H9 (cell line): ENCODE data around the gene C2orf92. TPM values are rescaled to one million over a fixed set of nuclear protein-coding genes. Genes with fewer than 3 reads are reported as not detected.

Source experiments
- DNase-seq: peaks from one replicate; pipeline ENCODE4 v3.0.0-alpha.2; 2017
- H2AFZ ChIP-seq: one replicate; pipeline ENCODE4 v1.6.1; 2013; ENCODE audit warnings: mild to moderate bottlenecking, low read length, control low read depth, moderate library complexity
- H2AK5ac ChIP-seq: 2 replicates; pipeline ENCODE4 v1.6.1; 2013; ENCODE audit warnings: low read length, control low read depth, mixed read lengths; ENCODE audit not compliant: insufficient read length
- H2BK120ac ChIP-seq: one replicate; pipeline ENCODE4 v1.6.1; 2013; ENCODE audit warnings: low read depth, mild to moderate bottlenecking, low read length, control low read depth, inconsistent platforms; ENCODE audit not compliant: poor library complexity, severe bottlenecking
- H2BK12ac ChIP-seq: 2 replicates; pipeline ENCODE4 v1.6.1; 2013; ENCODE audit warnings: low read length, control low read depth, mixed read lengths, low read depth; ENCODE audit not compliant: insufficient read length
- H2BK15ac ChIP-seq: 2 replicates; pipeline ENCODE4 v1.6.1; 2013; ENCODE audit warnings: low read depth, low read length, control low read depth
- H2BK20ac ChIP-seq: one replicate; pipeline ENCODE4 v1.6.1; 2013; ENCODE audit warnings: low read depth, mild to moderate bottlenecking, low read length, control low read depth, inconsistent platforms; ENCODE audit not compliant: poor library complexity, severe bottlenecking
- H2BK5ac ChIP-seq: 2 replicates; pipeline ENCODE4 v1.6.1; 2013; ENCODE audit warnings: low read length, control low read depth, mixed read lengths; ENCODE audit not compliant: insufficient read length
- H3K14ac ChIP-seq: 2 replicates; pipeline ENCODE4 v1.6.1; 2013; ENCODE audit warnings: low read length, control low read depth; ENCODE audit not compliant: insufficient read depth
- H3K18ac ChIP-seq: 2 replicates; pipeline ENCODE4 v1.6.1; 2013; ENCODE audit warnings: low read depth, mild to moderate bottlenecking, mixed read lengths, low read length, control low read depth; ENCODE audit not compliant: insufficient read length
- H3K23ac ChIP-seq: 2 replicates; pipeline ENCODE4 v1.6.1; 2013; ENCODE audit warnings: low read length, control low read depth, mixed read lengths, low read depth; ENCODE audit not compliant: insufficient read length
- H3K23me2 ChIP-seq: 2 replicates; pipeline ENCODE4 v1.6.1; 2013; ENCODE audit warnings: low read depth, mild to moderate bottlenecking, mixed read lengths, low read length, control low read depth; ENCODE audit not compliant: insufficient read length, poor library complexity, severe bottlenecking
- H3K27ac ChIP-seq: 2 replicates; pipeline ENCODE4 v1.5.1; 2013; ENCODE audit warnings: low read length, control low read depth, mixed read lengths, low read depth; ENCODE audit not compliant: insufficient read length
- H3K27me3 ChIP-seq: 2 replicates; pipeline ENCODE4 v1.6.1; 2013; ENCODE audit warnings: low read length, control low read depth, inconsistent platforms; ENCODE audit not compliant: insufficient read depth
- H3K4ac ChIP-seq: 2 replicates; pipeline ENCODE4 v1.6.1; 2013; ENCODE audit warnings: low read depth, mild to moderate bottlenecking, control low read depth, inconsistent platforms, low read length, moderate library complexity
- H3K4me1 ChIP-seq: 2 replicates; pipeline ENCODE4 v1.6.1; 2013; ENCODE audit warnings: low read length, control low read depth, inconsistent platforms; ENCODE audit not compliant: insufficient read depth
- H3K4me2 ChIP-seq: 2 replicates; pipeline ENCODE4 v1.6.1; 2013; ENCODE audit warnings: low read length, control low read depth, mixed read lengths; ENCODE audit not compliant: insufficient read length, insufficient read depth
- H3K56ac ChIP-seq: 2 replicates; pipeline ENCODE4 v1.6.1; 2013; ENCODE audit warnings: low read depth, mild to moderate bottlenecking, mixed read lengths, low read length, control low read depth; ENCODE audit not compliant: insufficient read length
- H3K79me1 ChIP-seq: 2 replicates; pipeline ENCODE4 v1.6.1; 2013; ENCODE audit warnings: low read depth, mild to moderate bottlenecking, moderate library complexity, low read length, control low read depth, inconsistent platforms; ENCODE audit not compliant: insufficient read depth, poor library complexity, severe bottlenecking
- H3K79me2 ChIP-seq: 2 replicates; pipeline ENCODE4 v1.6.1; 2013; ENCODE audit warnings: low read length, control low read depth, inconsistent platforms; ENCODE audit not compliant: insufficient read depth
- H3K9ac ChIP-seq: 2 replicates; pipeline ENCODE4 v1.6.1; 2013; ENCODE audit warnings: low read length, control low read depth, mixed read lengths; ENCODE audit not compliant: insufficient read length; ENCODE audit errors: extremely low read depth
- H3K9me3 ChIP-seq: one replicate; pipeline ENCODE4 v1.6.1; 2013; ENCODE audit warnings: low read depth, low read length, inconsistent platforms; ENCODE audit not compliant: control insufficient read depth
- H3T11ph ChIP-seq: one replicate; pipeline ENCODE4 v1.6.1; 2013; ENCODE audit warnings: mild to moderate bottlenecking, low read length, control low read depth, inconsistent platforms
- H4K20me1 ChIP-seq: one replicate; pipeline ENCODE4 v1.6.1; 2013; ENCODE audit not compliant: control insufficient read depth, insufficient read length, insufficient read depth
- H4K5ac ChIP-seq: 2 replicates; pipeline ENCODE4 v1.6.1; 2013; ENCODE audit warnings: low read depth, mild to moderate bottlenecking, mixed read lengths, low read length, control low read depth; ENCODE audit not compliant: insufficient read length
- H4K8ac ChIP-seq: replicated peaks from 2 replicates; pipeline ENCODE4 v1.6.1; 2013; ENCODE audit warnings: low read length, control low read depth, mixed read lengths, low read depth; ENCODE audit not compliant: insufficient read length
- H4K91ac ChIP-seq: 2 replicates; pipeline ENCODE4 v1.6.1; 2013; ENCODE audit warnings: low read depth, mild to moderate bottlenecking, moderate library complexity, mixed read lengths, low read length, control low read depth; ENCODE audit not compliant: insufficient read length
- H3K27ac Mint-ChIP-seq, 3 experiments: 2 replicates in 2 of 3; 3 replicates in 1 of 3; pipeline ENCODE4 v1.8.0; 2020 to 2021; ENCODE audit warnings: mixed read lengths in 3 of 3, mild to moderate bottlenecking in 1 of 3, moderate library complexity in 1 of 3
- H3K27me3 Mint-ChIP-seq: 2 replicates; pipeline ENCODE4 v1.8.0; 2021; ENCODE audit warnings: low read depth, mild to moderate bottlenecking, moderate library complexity, mixed read lengths
- H3K36me3 Mint-ChIP-seq, 3 experiments: 2 replicates in 2 of 3; 3 replicates in 1 of 3; pipeline ENCODE4 v1.8.0; 2020 to 2021; ENCODE audit warnings: low read depth in 3 of 3, mixed read lengths in 3 of 3; ENCODE audit not compliant: insufficient read depth in 1 of 3
- H3K4me1 Mint-ChIP-seq, 2 experiments: 2 replicates each; pipeline ENCODE4 v1.8.0; 2020; ENCODE audit warnings: mixed read lengths in 2 of 2
- H3K4me3 Mint-ChIP-seq, 2 experiments: 2 replicates in 1 of 2; 3 replicates in 1 of 2; pipeline ENCODE4 v1.8.0; 2020 to 2021; ENCODE audit warnings: mild to moderate bottlenecking in 2 of 2, mixed read lengths in 2 of 2, moderate library complexity in 1 of 2
- H3K9me3 Mint-ChIP-seq, 2 experiments: 2 replicates in 1 of 2; 3 replicates in 1 of 2; pipeline ENCODE4 v1.8.0; 2020; ENCODE audit warnings: mild to moderate bottlenecking in 2 of 2, mixed read lengths in 2 of 2, moderate library complexity in 1 of 2
- CTCF ChIP-seq: fragments of 200-600 bp; sonication (generic); conservative IDR thresholded peaks from 3 replicates; pipeline ENCODE4 v1.8.0; 2021; ENCODE audit warnings: antibody characterized with exemption, mild to moderate bottlenecking
- WGBS: extraction: QIAGEN DNeasy Blood & Tissue Kit; methylation state at CpG from one replicate; pipeline ENCODE4 v1.1.7; 2013; ENCODE audit warnings: missing lambda C conversion rate, low lambda C conversion rate, mixed read lengths; ENCODE audit not compliant: insufficient read length; ENCODE audit errors: extremely low coverage; 5-methylcytosine and 5-hydroxymethylcytosine counted together
- total RNA-seq: library from RNA; stranded (reverse); gene quantifications from 2 replicates; pipeline ENCODE4 v1.2.1, GENCODE V29; 2021

C2orf92 gene
- total RNA-seq, 1 experiment from 2014 or later = 7.3 TPM

GRCh38 chr2:97657986-97658690 lies 11.4 kb upstream of the C2orf92 start:
- Histone ChIP-seq H2BK120ac (no peak overlapping the region), H2AFZ (no peak overlapping the region), H3K79me1 (peaks cover 4% of the 10 kb centered on the region), H4K5ac (no peak overlapping the region), H3K4me1 (no peaks in the 10 kb centered on the region; the same call in 1 of the 2 replicates), H4K8ac (no peak overlapping the region), H3K4me2 (no peak overlapping the region), H2BK5ac (no peak overlapping the region), H3K79me2 (peaks cover 4% of the 10 kb centered on the region; the same call in 1 of the 2 replicates), H2AK5ac (no peak overlapping the region), H3K9me3 (peaks cover 9% of the 10 kb centered on the region), H3K56ac (no peak overlapping the region), H3T11ph (no peak overlapping the region), H3K27me3 (no peaks in the 10 kb centered on the region), H4K91ac (no peak overlapping the region), H3K14ac (no peak overlapping the region), H2BK20ac (no peak overlapping the region), H4K20me1 (no peaks in the 10 kb centered on the region), H3K18ac (no peak overlapping the region), H3K23ac (no peak overlapping the region), H2BK15ac (no peak overlapping the region), H3K23me2 (peaks cover 9% of the 10 kb centered on the region), H3K4ac (no peak overlapping the region), H3K9ac (no peak overlapping the region), H3K27ac (no peak overlapping the region), H2BK12ac (no peak overlapping the region)
- WGBS = no CpG with 5 or more reads among the region's 37 CpGs
- peaks cover 14 to 18% of the 10 kb centered on the region in 2 experiments for H3K4me1 Mint-ChIP-seq
- no peak overlapping the region for H3K4me3 Mint-ChIP-seq
- H3K27me3 Mint-ChIP-seq = peaks cover 1% of the 10 kb centered on the region; the same call in 1 of the 2 replicates
- no peak for TF ChIP-seq CTCF
- H3K27ac Mint-ChIP-seq = no peak overlapping the region
- peaks cover 41 to 60% (median 51%) of the 10 kb centered on the region in 3 experiments for H3K36me3 Mint-ChIP-seq
- H3K9me3 Mint-ChIP-seq = peaks cover 3 to 8% of the 10 kb centered on the region in 2 experiments; a peak in 4 of 5 replicates
- no peak for DNase-seq
